K562 (cell line): ENCODE results near the gene ZFPM1. TPM values are rescaled to one million over a fixed set of nuclear protein-coding genes. Genes with fewer than 3 reads are reported as not detected.
A peak's percentile ranks its signal among the peaks of the same experiment; 100 is the strongest.

Experiments used
- CBFA2T3 ChIP-seq: fragments of 450-650 bp; IDR thresholded peaks from 2 replicates; pipeline ENCODE4 v1.6.1; 2017
- CCAR2 ChIP-seq: fragments of 200-400 bp; formaldehyde crosslinking; IDR thresholded peaks from 2 replicates; pipeline ENCODE4 v1.6.1; 2017; ENCODE audit warnings: mild to moderate bottlenecking, low read depth, low read length
- ELF4 ChIP-seq: fragments of 450-650 bp; formaldehyde crosslinking; IDR thresholded peaks from 2 replicates; pipeline ENCODE4 v1.4.0; 2022; ENCODE audit warnings: missing genetic modification characterization
- FOXJ2 ChIP-seq: fragments of 200-800 bp; sonication (Bioruptor generic); IDR thresholded peaks from 2 replicates; pipeline ENCODE4 v1.6.1; 2016; ENCODE audit warnings: missing genetic modification characterization, missing compliant biosample characterization
- HCFC1 ChIP-seq: IDR thresholded peaks from 2 replicates; pipeline ENCODE4 v1.6.1; 2012; ENCODE audit warnings: low read depth, low read length, improper control_type of control experiment
- KAT2B ChIP-seq: IDR thresholded peaks from one replicate; pipeline ENCODE4 v1.6.1; 2012; ENCODE audit warnings: low read depth, mild to moderate bottlenecking, control low read depth, inconsistent platforms, low read length, moderate library complexity
- NFE2L1 ChIP-seq: fragments of 450-650 bp; IDR thresholded peaks from 2 replicates; pipeline ENCODE4 v1.6.1; 2016; ENCODE audit warnings: missing genetic modification characterization, low read depth, mild to moderate bottlenecking, missing compliant biosample characterization, moderate library complexity, borderline replicate concordance
- NRF1 ChIP-seq, 2 experiments: fragments of 450-650 bp; IDR thresholded peaks in 1 of 2; conservative IDR thresholded peaks in 1 of 2; 2 replicates each; pipeline ENCODE4 v1.6.1; 2014; ENCODE audit warnings: mild to moderate bottlenecking in 2 of 2
- PURB ChIP-seq: sonication (generic); formaldehyde crosslinking; IDR thresholded peaks from 2 replicates; pipeline ENCODE4 v1.9.0; 2021; ENCODE audit warnings: low read depth, mild to moderate bottlenecking, missing genetic modification reagents
- SAP30 ChIP-seq: fragments of 200-600 bp; sonication (generic); IDR thresholded peaks from 2 replicates; pipeline ENCODE4 v1.6.1; 2012; ENCODE audit warnings: borderline replicate concordance, low read depth, mild to moderate bottlenecking, moderate library complexity, low read length, control low read depth, inconsistent platforms; ENCODE audit not compliant: insufficient read depth, poor library complexity, severe bottlenecking
- SREBF1 ChIP-seq: fragments of 150-350 bp; IDR thresholded peaks from 2 replicates; pipeline ENCODE4 v1.6.1; 2014; ENCODE audit warnings: antibody characterized with exemption, low read depth, low read length, borderline replicate concordance
- TFAM ChIP-seq: fragments of 250-450 bp; sonication (Bioruptor Pico); conservative IDR thresholded peaks from 2 replicates; pipeline ENCODE4 v1.5.0; 2021; ENCODE audit warnings: mild to moderate bottlenecking, moderate library complexity
- U2AF1 ChIP-seq: fragments of 200-400 bp; formaldehyde crosslinking; optimal IDR thresholded peaks from 2 replicates; pipeline ENCODE3; 2017; ENCODE audit warnings: mild to moderate bottlenecking, low read depth, low read length, moderate library complexity
- ZNF282 ChIP-seq: sonication (generic); formaldehyde crosslinking; IDR thresholded peaks from 2 replicates; pipeline ENCODE4 v1.8.1; 2023; ENCODE audit warnings: missing genetic modification reagents
- ZNF316 ChIP-seq: fragments of 450-650 bp; IDR thresholded peaks from 2 replicates; pipeline ENCODE4 v1.6.1; 2016
- polyA plus RNA-seq, 8 experiments: library from polyadenylated mRNA; depleted of rRNA in 4 of 8; stranded (reverse) in 5 of 8; unstranded in 3 of 8; fragments of >200 nt; fragmentation: Nextera tagmentation in 2 of 8; fragmentation: Illumina TruSeq in 1 of 8; extraction: Ambion mirVana in 2 of 8; extraction: Trizol in 1 of 8; gene quantifications; 2 replicates each; pipeline versions ENCODE4 v1.2.1 to v1.2.3, GENCODE V29; 2011 to 2014; ENCODE audit warnings: inconsistent platforms in 1 of 8, missing spikeins in 1 of 8
- total RNA-seq, 7 experiments: library from RNA; depleted of rRNA in 6 of 7; stranded (reverse); fragments of >200 nt in 6 of 7; fragmentation: Illumina TruSeq in 2 of 7; extraction: Trizol in 2 of 7; gene quantifications; 2 replicates each; pipeline versions ENCODE4 v1.2.1 to v1.2.3, GENCODE V29; 2011 to 2021; ENCODE audit warnings: low replicate concordance in 1 of 7
- TF ChIP-seq, protein P1 (sequence below): fragments of 250-450 bp; sonication (Bioruptor Pico); IDR thresholded peaks from 2 replicates; pipeline ENCODE4 v1.5.0; 2020; ENCODE audit warnings: mild to moderate bottlenecking, borderline replicate concordance
- TF ChIP-seq, protein P2 (sequence below): fragments of 450-650 bp; IDR thresholded peaks from 2 replicates; pipeline ENCODE4 v1.6.1; 2018; ENCODE audit not compliant: partially characterized antibody
- TF ChIP-seq, protein P3 (sequence below): fragments of 450-650 bp; IDR thresholded peaks from 2 replicates; pipeline ENCODE4 v1.6.1; 2016

Gene ZFPM1
- total and polyA plus RNA-seq, 9 of the 15 experiments (the other 6 are each of a cell fraction or from before 2014, with no cell fraction given) = 0.03 to 35.9 (median 1.4) TPM

DNA sequence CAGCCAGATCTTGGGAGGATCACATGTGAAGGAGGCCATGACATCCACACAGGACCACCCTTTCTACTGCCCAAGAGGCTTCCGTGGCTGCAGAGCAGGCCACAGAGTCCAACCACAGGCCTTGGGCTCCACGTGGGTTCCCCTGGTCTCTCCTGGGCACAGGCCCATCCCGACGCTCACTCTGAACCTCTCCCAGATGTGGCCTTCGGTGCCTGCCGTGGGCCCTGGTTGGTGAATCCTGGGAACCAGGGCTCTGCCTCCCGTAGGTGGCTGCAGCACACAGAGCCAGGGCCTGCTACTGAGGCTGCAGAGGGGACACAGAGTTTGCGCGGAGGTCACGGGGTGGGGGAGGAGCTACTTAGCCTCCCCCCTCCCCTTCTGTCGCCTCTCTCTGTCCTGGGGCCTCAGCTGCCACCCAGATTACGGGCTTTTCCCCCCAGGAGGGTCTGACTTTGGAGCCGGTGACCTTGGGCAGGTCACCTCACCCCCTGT, 55.3 kb downstream of the ZFPM1 start (continued):
- TF ChIP-seq FOXJ2 (tag) (0 out of 2 replicates have a peak, but pooled peaks have one; percentile 34), SREBF1 (no peak), ZNF282 (CRISPR knock-in tag) (no peak), CCAR2 (no peak), PURB (CRISPR knock-in tag) (no peak), SAP30 (no peak), ZNF316 (no peak), ELF4 (CRISPR knock-in tag) (no peak), U2AF1 (no peak), KAT2B (no peak), TFAM (CRISPR knock-in tag) (no peak), CBFA2T3 (no peak), NRF1 (conservative IDR thresholded peaks at IDR 0.05 in 1 of 2, IDR thresholded peaks at IDR 0.05 in 1 of 2) (peak; percentile 70 to 74), HCFC1 (no peak), NFE2L1 (tag) (no peak)
- TF ChIP-seq, protein P1, sequence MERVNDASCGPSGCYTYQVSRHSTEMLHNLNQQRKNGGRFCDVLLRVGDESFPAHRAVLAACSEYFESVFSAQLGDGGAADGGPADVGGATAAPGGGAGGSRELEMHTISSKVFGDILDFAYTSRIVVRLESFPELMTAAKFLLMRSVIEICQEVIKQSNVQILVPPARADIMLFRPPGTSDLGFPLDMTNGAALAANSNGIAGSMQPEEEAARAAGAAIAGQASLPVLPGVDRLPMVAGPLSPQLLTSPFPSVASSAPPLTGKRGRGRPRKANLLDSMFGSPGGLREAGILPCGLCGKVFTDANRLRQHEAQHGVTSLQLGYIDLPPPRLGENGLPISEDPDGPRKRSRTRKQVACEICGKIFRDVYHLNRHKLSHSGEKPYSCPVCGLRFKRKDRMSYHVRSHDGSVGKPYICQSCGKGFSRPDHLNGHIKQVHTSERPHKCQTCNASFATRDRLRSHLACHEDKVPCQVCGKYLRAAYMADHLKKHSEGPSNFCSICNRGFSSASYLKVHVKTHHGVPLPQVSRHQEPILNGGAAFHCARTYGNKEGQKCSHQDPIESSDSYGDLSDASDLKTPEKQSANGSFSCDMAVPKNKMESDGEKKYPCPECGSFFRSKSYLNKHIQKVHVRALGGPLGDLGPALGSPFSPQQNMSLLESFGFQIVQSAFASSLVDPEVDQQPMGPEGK = no peak
- TF ChIP-seq, protein P2, sequence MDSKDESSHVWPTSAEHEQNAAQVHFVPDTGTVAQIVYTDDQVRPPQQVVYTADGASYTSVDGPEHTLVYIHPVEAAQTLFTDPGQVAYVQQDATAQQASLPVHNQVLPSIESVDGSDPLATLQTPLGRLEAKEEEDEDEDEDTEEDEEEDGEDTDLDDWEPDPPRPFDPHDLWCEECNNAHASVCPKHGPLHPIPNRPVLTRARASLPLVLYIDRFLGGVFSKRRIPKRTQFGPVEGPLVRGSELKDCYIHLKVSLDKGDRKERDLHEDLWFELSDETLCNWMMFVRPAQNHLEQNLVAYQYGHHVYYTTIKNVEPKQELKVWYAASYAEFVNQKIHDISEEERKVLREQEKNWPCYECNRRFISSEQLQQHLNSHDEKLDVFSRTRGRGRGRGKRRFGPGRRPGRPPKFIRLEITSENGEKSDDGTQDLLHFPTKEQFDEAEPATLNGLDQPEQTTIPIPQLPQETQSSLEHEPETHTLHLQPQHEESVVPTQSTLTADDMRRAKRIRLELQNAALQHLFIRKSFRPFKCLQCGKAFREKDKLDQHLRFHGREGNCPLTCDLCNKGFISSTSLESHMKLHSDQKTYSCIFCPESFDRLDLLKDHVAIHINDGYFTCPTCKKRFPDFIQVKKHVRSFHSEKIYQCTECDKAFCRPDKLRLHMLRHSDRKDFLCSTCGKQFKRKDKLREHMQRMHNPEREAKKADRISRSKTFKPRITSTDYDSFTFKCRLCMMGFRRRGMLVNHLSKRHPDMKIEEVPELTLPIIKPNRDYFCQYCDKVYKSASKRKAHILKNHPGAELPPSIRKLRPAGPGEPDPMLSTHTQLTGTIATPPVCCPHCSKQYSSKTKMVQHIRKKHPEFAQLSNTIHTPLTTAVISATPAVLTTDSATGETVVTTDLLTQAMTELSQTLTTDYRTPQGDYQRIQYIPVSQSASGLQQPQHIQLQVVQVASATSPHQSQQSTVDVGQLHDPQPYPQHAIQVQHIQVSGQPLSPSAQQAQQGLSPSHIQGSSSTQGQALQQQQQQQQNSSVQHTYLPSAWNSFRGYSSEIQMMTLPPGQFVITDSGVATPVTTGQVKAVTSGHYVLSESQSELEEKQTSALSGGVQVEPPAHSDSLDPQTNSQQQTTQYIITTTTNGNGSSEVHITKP = no peak
- TF ChIP-seq, protein P3, sequence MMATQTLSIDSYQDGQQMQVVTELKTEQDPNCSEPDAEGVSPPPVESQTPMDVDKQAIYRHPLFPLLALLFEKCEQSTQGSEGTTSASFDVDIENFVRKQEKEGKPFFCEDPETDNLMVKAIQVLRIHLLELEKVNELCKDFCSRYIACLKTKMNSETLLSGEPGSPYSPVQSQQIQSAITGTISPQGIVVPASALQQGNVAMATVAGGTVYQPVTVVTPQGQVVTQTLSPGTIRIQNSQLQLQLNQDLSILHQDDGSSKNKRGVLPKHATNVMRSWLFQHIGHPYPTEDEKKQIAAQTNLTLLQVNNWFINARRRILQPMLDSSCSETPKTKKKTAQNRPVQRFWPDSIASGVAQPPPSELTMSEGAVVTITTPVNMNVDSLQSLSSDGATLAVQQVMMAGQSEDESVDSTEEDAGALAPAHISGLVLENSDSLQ = no peak
